ENCODE results near the gene CDKN3. TPM values are rescaled to one million over a fixed set of nuclear protein-coding genes. Genes with fewer than 3 reads are reported as not detected.

The CDKN3 gene
- total RNA-seq, result 0.52 TPM

GRCh38 chr14:54396493-54397335 lies at the start of gene CDKN3:
TSS of gene CDKN3 (plus strand) at chr14:54397007. CDS start at chr14:54397069, 62 bp downstream.
- H3K4me3 ChIP-seq (ENCODE audit: low read length), result peak within 1 kb of the TSS; percentile 69
- peaks cover 27% of the 10 kb centered on the region for H3K4me1 ChIP-seq (ENCODE audit: insufficient read depth, low read length)
- H3K9me3 ChIP-seq (ENCODE audit: low read depth, low read length), result no peaks in the 10 kb centered on the region
- H3K27me3 ChIP-seq (ENCODE audit: insufficient read depth, low read length), result no peaks in the 10 kb centered on the region

GRCh38 chr14:54347044-54347443 lies 49.8 kb upstream of the CDKN3 start:
- Histone ChIP-seq H3K9me3 (ENCODE audit: low read depth, low read length) (no peaks in the 10 kb centered on the region), H3K4me3 (ENCODE audit: low read length) (no peak overlapping the region), H3K27me3 (ENCODE audit: insufficient read depth, low read length) (no peaks in the 10 kb centered on the region), H3K4me1 (ENCODE audit: insufficient read depth, low read length) (no peaks in the 10 kb centered on the region)

GRCh38 chr14:54348001-54348611 lies 48.7 kb upstream of the CDKN3 start:
- H3K4me3 ChIP-seq (ENCODE audit: low read length), result no peak overlapping the region
- no peaks in the 10 kb centered on the region for H3K27me3 ChIP-seq (ENCODE audit: insufficient read depth, low read length)
- peaks cover 3% of the 10 kb centered on the region for H3K4me1 ChIP-seq (ENCODE audit: insufficient read depth, low read length)
- no peaks in the 10 kb centered on the region for H3K9me3 ChIP-seq (ENCODE audit: low read depth, low read length)

DNA sequence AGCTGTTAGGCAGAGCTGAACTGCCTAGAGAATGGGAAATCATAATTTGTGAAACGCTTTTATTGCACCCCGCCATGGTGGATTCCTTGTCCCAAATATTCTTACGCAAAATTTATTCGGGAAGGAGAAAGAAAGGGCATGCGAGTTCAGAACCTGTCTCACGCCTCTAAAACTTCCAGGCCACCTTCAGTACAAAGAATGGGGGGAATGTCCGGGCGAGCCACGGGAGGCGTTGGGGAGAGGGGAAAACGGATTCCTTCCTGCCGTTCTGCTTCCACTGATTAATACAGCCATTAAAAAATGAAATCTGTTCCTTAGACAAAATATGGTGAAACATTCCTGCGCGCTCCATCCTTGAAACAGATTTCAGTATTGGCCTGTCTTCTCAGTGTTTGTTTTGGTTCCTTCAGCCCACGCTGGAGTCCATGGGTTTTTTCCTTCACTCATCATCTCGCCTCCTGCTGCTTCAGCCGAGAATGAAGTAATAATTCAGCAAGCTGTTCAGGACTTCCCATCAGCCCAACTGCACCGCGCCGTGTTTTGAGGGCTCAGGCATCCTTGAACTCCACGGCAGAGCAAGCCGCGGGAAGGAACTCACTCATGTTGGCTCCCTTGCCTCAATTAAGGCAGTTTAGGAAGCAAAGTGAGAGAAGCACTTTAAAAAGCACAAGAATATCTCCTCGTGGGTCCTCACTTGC lies 47.7 kb upstream of the CDKN3 start:
- no peak overlapping the region for H3K4me3 ChIP-seq (ENCODE audit: low read length)
- peaks cover 13% of the 10 kb centered on the region for H3K4me1 ChIP-seq (ENCODE audit: insufficient read depth, low read length)
- H3K27me3 ChIP-seq (ENCODE audit: insufficient read depth, low read length), result no peaks in the 10 kb centered on the region
- no peaks in the 10 kb centered on the region for H3K9me3 ChIP-seq (ENCODE audit: low read depth, low read length)

DNA sequence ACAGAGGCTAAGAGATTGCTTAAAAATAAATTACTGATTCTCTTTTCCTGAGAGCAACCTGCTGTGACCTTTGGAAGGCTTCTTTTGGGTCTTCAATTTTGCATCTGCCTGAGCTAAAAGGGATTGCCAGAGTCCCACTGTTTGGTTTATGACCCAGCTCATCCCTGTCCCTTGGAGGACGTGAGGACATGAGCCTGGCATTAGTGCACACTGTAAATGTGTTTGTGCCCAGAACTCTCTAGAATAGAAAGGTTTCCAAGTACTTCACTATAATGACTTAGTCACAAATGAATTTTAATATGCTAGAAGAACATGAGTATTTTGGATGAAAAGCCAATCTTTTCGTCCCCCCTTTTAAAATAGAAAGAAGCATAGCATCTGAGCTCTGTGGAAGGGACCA lies 47.1 kb upstream of the CDKN3 start:
- H3K27me3 ChIP-seq (ENCODE audit: insufficient read depth, low read length), result no peaks in the 10 kb centered on the region
- H3K9me3 ChIP-seq (ENCODE audit: low read depth, low read length), result no peaks in the 10 kb centered on the region
- H3K4me1 ChIP-seq (ENCODE audit: insufficient read depth, low read length), result peaks cover 15% of the 10 kb centered on the region
- no peak overlapping the region for H3K4me3 ChIP-seq (ENCODE audit: low read length)

- no peak overlapping the region for H3K4me3 ChIP-seq (ENCODE audit: low read length)
- H3K4me1 ChIP-seq (ENCODE audit: insufficient read depth, low read length), result peaks cover 15% of the 10 kb centered on the region
- no peaks in the 10 kb centered on the region for H3K27me3 ChIP-seq (ENCODE audit: insufficient read depth, low read length)
- H3K9me3 ChIP-seq (ENCODE audit: low read depth, low read length), result no peaks in the 10 kb centered on the region
These were observed 46.6 kb upstream of the CDKN3 start for GRCh38 chr14:54350203-54350602.

DNA sequence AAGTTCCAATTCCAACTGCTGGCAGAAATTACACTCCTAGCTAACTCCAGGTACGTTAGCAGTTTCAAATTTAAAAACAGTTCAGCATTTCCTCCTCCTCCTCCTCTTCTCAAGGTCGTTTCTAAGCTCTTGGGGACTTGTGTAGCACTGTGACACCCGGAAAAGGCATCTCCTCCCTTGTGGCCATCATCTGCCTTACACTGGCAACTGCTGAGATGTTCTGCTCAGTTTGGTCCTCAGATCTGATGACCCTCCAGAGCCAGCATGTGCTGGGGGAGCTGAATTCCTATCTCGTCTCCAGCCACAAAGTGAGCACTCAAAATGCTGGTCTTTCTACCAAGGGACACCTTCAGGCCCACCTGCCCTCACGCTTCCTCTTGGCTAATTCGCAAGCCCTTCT lies 43.5 kb upstream of the CDKN3 start:
- peaks cover 15% of the 10 kb centered on the region for H3K4me1 ChIP-seq (ENCODE audit: insufficient read depth, low read length)
- H3K27me3 ChIP-seq (ENCODE audit: insufficient read depth, low read length), result no peaks in the 10 kb centered on the region
- H3K9me3 ChIP-seq (ENCODE audit: low read depth, low read length), result no peaks in the 10 kb centered on the region
- no peak overlapping the region for H3K4me3 ChIP-seq (ENCODE audit: low read length)

DNA sequence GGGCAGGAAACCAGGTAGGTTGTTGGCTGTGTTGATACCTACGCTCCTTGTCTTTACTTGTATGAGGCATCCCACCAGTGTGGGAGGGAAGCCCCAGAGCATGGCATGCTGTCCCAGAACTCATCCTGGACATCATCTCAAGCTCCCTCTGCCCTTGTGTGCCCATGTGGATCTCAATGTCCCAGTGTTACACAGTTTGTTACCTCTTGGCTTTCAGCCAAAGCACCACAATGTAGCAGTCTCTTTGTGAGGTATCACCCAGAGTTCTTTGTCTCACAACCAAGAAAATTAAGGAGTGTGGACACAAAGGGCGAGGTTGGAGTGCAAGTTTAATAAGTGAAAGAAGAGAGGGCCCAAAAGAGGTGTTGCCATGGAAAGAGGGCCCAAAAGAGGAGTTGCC lies 43.1 kb upstream of the CDKN3 start:
- peaks cover 15% of the 10 kb centered on the region for H3K4me1 ChIP-seq (ENCODE audit: insufficient read depth, low read length)
- H3K4me3 ChIP-seq (ENCODE audit: low read length), result no peak overlapping the region
- no peaks in the 10 kb centered on the region for H3K9me3 ChIP-seq (ENCODE audit: low read depth, low read length)
- H3K27me3 ChIP-seq (ENCODE audit: insufficient read depth, low read length), result no peaks in the 10 kb centered on the region

DNA sequence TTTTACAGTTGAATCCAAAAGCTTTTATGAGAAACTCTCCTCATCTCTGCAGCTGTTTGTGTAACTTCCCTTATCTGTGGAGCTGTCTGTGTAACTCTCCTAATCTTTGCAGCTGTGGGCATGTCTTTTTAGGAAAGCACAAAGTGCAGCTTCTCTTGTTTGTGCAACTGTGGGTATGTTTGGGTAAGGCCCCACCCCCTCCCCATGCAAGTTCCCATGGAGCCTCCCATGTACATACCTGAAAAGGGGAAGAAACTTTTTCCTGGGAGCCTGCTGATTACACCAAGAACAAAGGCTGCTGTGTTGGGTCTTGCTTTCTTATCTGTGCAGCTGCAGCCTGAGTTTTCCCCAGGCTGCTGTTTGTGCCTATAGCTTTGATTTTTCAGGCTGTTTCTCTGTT lies 42.7 kb upstream of the CDKN3 start:
- no peak overlapping the region for H3K4me3 ChIP-seq (ENCODE audit: low read length)
- no peaks in the 10 kb centered on the region for H3K27me3 ChIP-seq (ENCODE audit: insufficient read depth, low read length)
- peaks cover 15% of the 10 kb centered on the region for H3K4me1 ChIP-seq (ENCODE audit: insufficient read depth, low read length)
- no peaks in the 10 kb centered on the region for H3K9me3 ChIP-seq (ENCODE audit: low read depth, low read length)

- H3K4me1 ChIP-seq (ENCODE audit: insufficient read depth, low read length), result peaks cover 15% of the 10 kb centered on the region
- H3K9me3 ChIP-seq (ENCODE audit: low read depth, low read length), result no peaks in the 10 kb centered on the region
- no peak overlapping the region for H3K4me3 ChIP-seq (ENCODE audit: low read length)
- H3K27me3 ChIP-seq (ENCODE audit: insufficient read depth, low read length), result no peaks in the 10 kb centered on the region
These were observed 41.7 kb upstream of the CDKN3 start for GRCh38 chr14:54354968-54355641.

DNA sequence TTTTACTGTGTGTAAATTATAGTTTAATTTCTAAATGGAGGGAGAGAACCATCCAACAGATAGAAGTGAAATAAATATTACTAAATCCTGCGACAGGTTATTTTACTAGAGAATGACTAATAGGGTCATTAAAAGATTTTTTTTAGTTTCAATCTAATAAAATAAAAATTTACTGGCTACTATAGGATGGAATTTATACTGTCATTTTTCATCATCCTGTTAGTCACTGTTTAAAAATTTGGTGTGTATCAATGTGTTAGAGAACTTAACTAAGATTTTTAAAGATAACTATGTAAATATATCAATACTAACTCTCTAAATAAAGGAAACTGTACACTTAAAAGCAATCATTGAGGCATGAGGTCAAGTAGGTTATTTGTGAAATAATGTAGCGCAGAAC lies 41.1 kb upstream of the CDKN3 start:
- no peaks in the 10 kb centered on the region for H3K27me3 ChIP-seq (ENCODE audit: insufficient read depth, low read length)
- H3K4me1 ChIP-seq (ENCODE audit: insufficient read depth, low read length), result peaks cover 15% of the 10 kb centered on the region
- H3K9me3 ChIP-seq (ENCODE audit: low read depth, low read length), result no peaks in the 10 kb centered on the region

GRCh38 chr14:54356172-54356571 lies 40.6 kb upstream of the CDKN3 start:
- Histone ChIP-seq H3K4me3 (ENCODE audit: low read length) (no peak overlapping the region), H3K4me1 (ENCODE audit: insufficient read depth, low read length) (peaks cover 15% of the 10 kb centered on the region), H3K27me3 (ENCODE audit: insufficient read depth, low read length) (no peaks in the 10 kb centered on the region), H3K9me3 (ENCODE audit: low read depth, low read length) (no peaks in the 10 kb centered on the region)

More for the DNA sequence above, 41.1 kb upstream of the CDKN3 start:
- H3K4me3 ChIP-seq (ENCODE audit: low read length), result no peak overlapping the region

- H3K27me3 ChIP-seq (ENCODE audit: insufficient read depth, low read length), result no peaks in the 10 kb centered on the region
- no peaks in the 10 kb centered on the region for H3K9me3 ChIP-seq (ENCODE audit: low read depth, low read length)
- no peaks in the 10 kb centered on the region for H3K4me1 ChIP-seq (ENCODE audit: insufficient read depth, low read length)
- no peak overlapping the region for H3K4me3 ChIP-seq (ENCODE audit: low read length)
These were observed 36.1 kb upstream of the CDKN3 start for GRCh38 chr14:54360667-54361066.

GRCh38 chr14:54362089-54362504 lies 34.7 kb upstream of the CDKN3 start:
- H3K4me3 ChIP-seq (ENCODE audit: low read length), result no peak overlapping the region
- no peaks in the 10 kb centered on the region for H3K9me3 ChIP-seq (ENCODE audit: low read depth, low read length)
- no peaks in the 10 kb centered on the region for H3K4me1 ChIP-seq (ENCODE audit: insufficient read depth, low read length)
- no peaks in the 10 kb centered on the region for H3K27me3 ChIP-seq (ENCODE audit: insufficient read depth, low read length)

All from mononuclear cell (primary cell).